Trophoblast cell (in vitro differentiated cells and primary cell): ENCODE results near the gene PRRX2.
A peak's percentile ranks its signal among the peaks of the same experiment; 100 is the strongest.

Experiments
- DNase-seq, 2 donors: peaks; one replicate each; pipeline ENCODE4 v3.0.0-alpha.2; 2016
- H2AFZ ChIP-seq: 2 replicates; pipeline ENCODE4 v1.6.1; 2013; ENCODE audit warnings: low read length, moderate library complexity, mild to moderate bottlenecking; ENCODE audit not compliant: insufficient read depth, poor library complexity
- H2AK5ac ChIP-seq: 2 replicates; pipeline ENCODE4 v1.6.1; 2013; ENCODE audit warnings: mild to moderate bottlenecking, low read length
- H2BK120ac ChIP-seq: 2 replicates; pipeline ENCODE4 v1.6.1; 2013; ENCODE audit warnings: low read length, mild to moderate bottlenecking, moderate library complexity; ENCODE audit not compliant: insufficient read depth, poor library complexity
- H2BK12ac ChIP-seq: 2 replicates; pipeline ENCODE4 v1.6.1; 2013; ENCODE audit warnings: mild to moderate bottlenecking, low read length, moderate library complexity
- H2BK5ac ChIP-seq: 2 replicates; pipeline ENCODE4 v1.6.1; 2013; ENCODE audit warnings: low read length, low read depth, moderate library complexity, mild to moderate bottlenecking; ENCODE audit not compliant: poor library complexity
- H3K14ac ChIP-seq: 2 replicates; pipeline ENCODE4 v1.6.1; 2013; ENCODE audit warnings: mild to moderate bottlenecking, low read length
- H3K18ac ChIP-seq: 2 replicates; pipeline ENCODE4 v1.6.1; 2013; ENCODE audit warnings: mild to moderate bottlenecking, low read length
- H3K23ac ChIP-seq: 2 replicates; pipeline ENCODE4 v1.6.1; 2013; ENCODE audit warnings: low read length
- H3K27ac ChIP-seq: 2 replicates; pipeline ENCODE4 v1.5.1; 2013; ENCODE audit warnings: low read depth, mild to moderate bottlenecking, inconsistent platforms, low read length, moderate library complexity
- H3K27me3 ChIP-seq: 2 replicates; pipeline ENCODE4 v1.6.1; 2013; ENCODE audit warnings: inconsistent platforms, mild to moderate bottlenecking, low read length, moderate library complexity; ENCODE audit not compliant: insufficient read depth
- H3K36me3 ChIP-seq, 2 experiments: 1 replicate in 1 of 2; 2 replicates in 1 of 2; pipeline ENCODE4 v1.6.1; 2013; ENCODE audit warnings: low read length in 2 of 2, mild to moderate bottlenecking in 2 of 2, moderate library complexity in 1 of 2; ENCODE audit not compliant: insufficient read depth in 2 of 2, control insufficient read depth in 1 of 2
- H3K4ac ChIP-seq: 2 replicates; pipeline ENCODE4 v1.6.1; 2013; ENCODE audit warnings: low read depth, mild to moderate bottlenecking, low read length, moderate library complexity
- H3K4me1 ChIP-seq, 2 experiments: 1 replicate in 1 of 2; 2 replicates in 1 of 2; pipeline ENCODE4 v1.6.1; 2013; ENCODE audit warnings: low read length in 2 of 2, mild to moderate bottlenecking in 2 of 2, moderate library complexity in 1 of 2; ENCODE audit not compliant: insufficient read depth in 2 of 2, control insufficient read depth in 1 of 2
- H3K4me2 ChIP-seq: 2 replicates; pipeline ENCODE4 v1.6.1; 2013; ENCODE audit warnings: inconsistent platforms, mild to moderate bottlenecking, low read length, moderate library complexity
- H3K4me3 ChIP-seq: 2 replicates; pipeline ENCODE4 v1.5.1; 2013; ENCODE audit warnings: mild to moderate bottlenecking, low read depth, low read length, inconsistent platforms
- H3K79me1 ChIP-seq: one replicate; pipeline ENCODE4 v1.6.1; 2013; ENCODE audit warnings: low read length
- H3K79me2 ChIP-seq: 2 replicates; pipeline ENCODE4 v1.6.1; 2013; ENCODE audit warnings: low read length, mild to moderate bottlenecking; ENCODE audit not compliant: control insufficient read depth, insufficient read depth, poor library complexity
- H3K9ac ChIP-seq: 2 replicates; pipeline ENCODE4 v1.6.1; 2013; ENCODE audit warnings: mild to moderate bottlenecking, low read length
- H3K9me3 ChIP-seq: 2 replicates; pipeline ENCODE4 v1.6.1; 2013; ENCODE audit warnings: low read depth, mild to moderate bottlenecking, control low read depth, inconsistent platforms, low read length; ENCODE audit not compliant: insufficient read depth
- H4K12ac ChIP-seq: 2 replicates; pipeline ENCODE4 v1.6.1; 2013; ENCODE audit warnings: low read depth, mild to moderate bottlenecking, low read length, moderate library complexity
- H4K8ac ChIP-seq: 2 replicates; pipeline ENCODE4 v1.6.1; 2013; ENCODE audit warnings: low read depth, mild to moderate bottlenecking, low read length, moderate library complexity
- H4K91ac ChIP-seq: one replicate; pipeline ENCODE4 v1.6.1; 2013; ENCODE audit warnings: low read depth, mild to moderate bottlenecking, low read length, moderate library complexity
- WGBS: extraction: QIAGEN DNeasy Blood & Tissue Kit; methylation state at CpG from one replicate; pipeline ENCODE4 v1.1.7; 2013; ENCODE audit warnings: missing lambda C conversion rate; ENCODE audit not compliant: insufficient read length, insufficient coverage; ENCODE audit errors: extremely low coverage; 5-methylcytosine and 5-hydroxymethylcytosine counted together

PRRX2 gene

GRCh38 chr9:129696944-129697655, 31.7 kb downstream of the PRRX2 start:
- Histone ChIP-seq H3K36me3 (no peaks in the 10 kb centered on the region), H3K27me3 (peaks cover 9% of the 10 kb centered on the region), H3K18ac (peak overlapping the region; percentile 52), H3K14ac (peak overlapping the region; percentile 34), H4K91ac (peak overlapping the region; percentile 48), H3K9ac (no peak overlapping the region), H2AK5ac (peak overlapping the region; percentile 33), H3K4me1 (peaks cover 11 to 13% of the 10 kb centered on the region in 2 experiments), H3K9me3 (peaks cover 8% of the 10 kb centered on the region), H4K12ac (peak overlapping the region; percentile 14), H2BK5ac (no peak overlapping the region), H2AFZ (peak overlapping the region; percentile 72), H3K23ac (no peak overlapping the region), H4K8ac (peak overlapping the region; percentile 67), H3K4ac (peak overlapping the region; percentile 41), H3K4me3 (peak overlapping the region; percentile 45), H3K4me2 (peak overlapping the region; percentile 78), H3K27ac (no peak overlapping the region), H3K79me2 (no peaks in the 10 kb centered on the region), H3K79me1 (peaks cover 8% of the 10 kb centered on the region), H2BK12ac (peak overlapping the region; percentile 76), H2BK120ac (peak overlapping the region; percentile 18)
- peak in 1 of 2 donors; percentile 21 for DNase-seq
- no CpG with 5 or more reads among the region's 71 CpGs for WGBS

GRCh38 chr9:129697656-129698253, 32.3 kb downstream of the PRRX2 start:
- Histone ChIP-seq H3K4me3 (no peak overlapping the region), H2BK12ac (peak overlapping the region; percentile 76), H2AK5ac (no peak overlapping the region), H3K79me1 (peaks cover 8% of the 10 kb centered on the region), H3K9me3 (peaks cover 8% of the 10 kb centered on the region), H3K79me2 (no peaks in the 10 kb centered on the region), H3K4me2 (peak overlapping the region; percentile 78), H3K27me3 (peaks cover 9% of the 10 kb centered on the region), H3K23ac (no peak overlapping the region), H3K9ac (no peak overlapping the region), H3K27ac (no peak overlapping the region), H3K36me3 (no peaks in the 10 kb centered on the region), H3K4ac (peak overlapping the region; percentile 41), H4K12ac (no peak overlapping the region), H3K4me1 (peaks cover 11 to 13% of the 10 kb centered on the region in 2 experiments), H2AFZ (peak overlapping the region; percentile 72), H3K18ac (peak overlapping the region; percentile 52), H2BK5ac (no peak overlapping the region), H4K8ac (peak overlapping the region; percentile 67), H4K91ac (peak overlapping the region; percentile 48), H2BK120ac (peak overlapping the region; percentile 13), H3K14ac (no peak overlapping the region)
- no peak for DNase-seq
- WGBS = no CpG with 5 or more reads among the region's 25 CpGs

- Histone ChIP-seq H2BK12ac (no peak overlapping the region), H3K4me3 (no peak overlapping the region), H3K79me2 (no peaks in the 10 kb centered on the region), H4K8ac (no peak overlapping the region), H3K9ac (no peak overlapping the region), H3K27me3 (peaks cover 9% of the 10 kb centered on the region), H2BK5ac (no peak overlapping the region), H3K79me1 (peaks cover 8% of the 10 kb centered on the region), H3K36me3 (no peaks in the 10 kb centered on the region), H3K18ac (no peak overlapping the region), H2BK120ac (no peak overlapping the region), H3K14ac (no peak overlapping the region), H2AK5ac (no peak overlapping the region), H3K27ac (no peak overlapping the region), H4K12ac (no peak overlapping the region), H3K23ac (no peak overlapping the region), H2AFZ (no peak overlapping the region), H3K4me2 (no peak overlapping the region), H4K91ac (no peak overlapping the region), H3K9me3 (peaks cover 8% of the 10 kb centered on the region), H3K4me1 (peaks cover 11 to 13% of the 10 kb centered on the region in 2 experiments), H3K4ac (no peak overlapping the region)
- WGBS = no CpG with 5 or more reads among the region's 17 CpGs
- DNase-seq = no peak
These were observed 32.9 kb downstream of the PRRX2 start for GRCh38 chr9:129698254-129698757.

- Histone ChIP-seq H3K36me3 (no peaks in the 10 kb centered on the region), H3K14ac (no peak overlapping the region), H4K8ac (no peak overlapping the region), H3K4ac (no peak overlapping the region), H3K27ac (no peak overlapping the region), H4K91ac (no peak overlapping the region), H3K4me2 (no peak overlapping the region), H2BK12ac (no peak overlapping the region), H3K18ac (no peak overlapping the region), H3K9ac (no peak overlapping the region), H3K27me3 (peaks cover 9% of the 10 kb centered on the region), H3K4me1 (peaks cover 11 to 13% of the 10 kb centered on the region in 2 experiments), H3K79me2 (no peaks in the 10 kb centered on the region), H2BK120ac (no peak overlapping the region), H2BK5ac (no peak overlapping the region), H2AFZ (no peak overlapping the region), H3K23ac (no peak overlapping the region), H4K12ac (no peak overlapping the region), H2AK5ac (no peak overlapping the region), H3K9me3 (peaks cover 8% of the 10 kb centered on the region), H3K79me1 (peaks cover 8% of the 10 kb centered on the region), H3K4me3 (no peak overlapping the region)
- no CpG with 5 or more reads among the region's 11 CpGs for WGBS
- no peak for DNase-seq
These were observed 35.6 kb downstream of the PRRX2 start for GRCh38 chr9:129701054-129701453.
